ENCODE measurements around the gene UTS2.

The UTS2 gene

GRCh38 chr1:7852804-7853683 is at the start of gene UTS2:
TSS of gene UTS2 (minus strand) at chr1:7853065. CDS start at chr1:7853003, 62 bp downstream.
- DNase-seq, result no peak

- peak; percentile 57 for DNase-seq
Measured at GRCh38 chr1:7899741-7900140, 46.9 kb upstream of the UTS2 start.

GRCh38 chr1:7898962-7899361 is 46.1 kb upstream of the UTS2 start:
- no peak for DNase-seq

GRCh38 chr1:7896994-7897393 is 44.1 kb upstream of the UTS2 start:
- no peak for DNase-seq

GRCh38 chr1:7893529-7894180 is 40.8 kb upstream of the UTS2 start:
- peak; percentile 75 for DNase-seq

GRCh38 chr1:7891804-7892203 is 38.9 kb upstream of the UTS2 start:
- no peak for DNase-seq

- no peak for DNase-seq
Measured at GRCh38 chr1:7890853-7891252, 38.0 kb upstream of the UTS2 start.

GRCh38 chr1:7888248-7889081 is 35.6 kb upstream of the UTS2 start:
- DNase-seq, result no peak

- no peak for DNase-seq
Measured at GRCh38 chr1:7886405-7886745, 33.5 kb upstream of the UTS2 start.

- DNase-seq, result peak; percentile 11
Measured at GRCh38 chr1:7885513-7886404, 32.9 kb upstream of the UTS2 start.

GRCh38 chr1:7884757-7885156 is 31.9 kb upstream of the UTS2 start:
- DNase-seq, result no peak

- no peak for DNase-seq
Measured at GRCh38 chr1:7879228-7879627, 26.4 kb upstream of the UTS2 start.

GRCh38 chr1:7878027-7878426 is 25.2 kb upstream of the UTS2 start:
- no peak for DNase-seq

- DNase-seq, result no peak
Measured at GRCh38 chr1:7873801-7874795, 21.2 kb upstream of the UTS2 start.

- DNase-seq, result no peak
Measured at GRCh38 chr1:7871136-7871535, 18.3 kb upstream of the UTS2 start.

- no peak for DNase-seq
Measured at GRCh38 chr1:7869136-7869920, 16.5 kb upstream of the UTS2 start.

- DNase-seq, result no peak
Measured at GRCh38 chr1:7868070-7868780, 15.4 kb upstream of the UTS2 start.

- no peak for DNase-seq
Measured at GRCh38 chr1:7865978-7866377, 13.1 kb upstream of the UTS2 start.

- no peak for DNase-seq
Measured at GRCh38 chr1:7863756-7864328, 11.0 kb upstream of the UTS2 start.

All from EL (cell line).